Stomach (tissue), 4 donors: ENCODE measurements around the gene DEFB114.

Experiments used
- CTCF ChIP-seq, 7 experiments: fragments of 450-650 bp in 4 of 7; fragments of 200-600 bp in 3 of 7; sonication (generic) in 3 of 7; IDR thresholded peaks; one replicate each; pipeline ENCODE4 v1.5.1; 2016 to 2019; ENCODE audit warnings: antibody characterized with exemption in 7 of 7, control low read depth in 2 of 7, mild to moderate bottlenecking in 1 of 7
- POLR2A ChIP-seq, 4 donors: fragments of 450-650 bp; IDR thresholded peaks; one replicate each; pipeline ENCODE4 v1.6.1; 2016; ENCODE audit warnings: antibody characterized with exemption in 4 of 4, control low read depth in 2 of 4, mild to moderate bottlenecking in 1 of 4, moderate library complexity in 1 of 4

DNA sequence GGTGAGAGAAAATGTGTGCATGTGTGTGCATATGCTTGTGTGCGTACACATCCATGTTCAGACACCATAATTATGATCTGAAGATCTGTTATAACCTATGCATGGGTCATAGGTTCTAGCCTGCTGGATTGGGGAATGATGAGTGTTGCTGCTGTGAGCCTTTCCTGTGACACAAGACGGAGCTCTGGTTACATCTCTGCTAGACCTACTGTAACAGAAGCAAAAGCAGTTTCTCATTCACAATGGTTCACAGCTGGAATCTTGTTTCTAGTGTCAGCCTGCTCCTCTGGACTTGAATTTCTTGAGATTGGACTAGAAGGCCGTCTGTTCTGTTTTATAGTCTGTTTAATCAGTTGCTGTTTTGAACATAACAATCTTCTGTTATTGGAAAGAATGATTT, 40.1 kb downstream of the DEFB114 start:
- TF ChIP-seq CTCF (IDR thresholded peaks at IDR 0.05) (no peak), POLR2A (IDR thresholded peaks at IDR 0.05) (no peak)
